ENCODE measurements around the gene AGMO.

Gene AGMO

DNA sequence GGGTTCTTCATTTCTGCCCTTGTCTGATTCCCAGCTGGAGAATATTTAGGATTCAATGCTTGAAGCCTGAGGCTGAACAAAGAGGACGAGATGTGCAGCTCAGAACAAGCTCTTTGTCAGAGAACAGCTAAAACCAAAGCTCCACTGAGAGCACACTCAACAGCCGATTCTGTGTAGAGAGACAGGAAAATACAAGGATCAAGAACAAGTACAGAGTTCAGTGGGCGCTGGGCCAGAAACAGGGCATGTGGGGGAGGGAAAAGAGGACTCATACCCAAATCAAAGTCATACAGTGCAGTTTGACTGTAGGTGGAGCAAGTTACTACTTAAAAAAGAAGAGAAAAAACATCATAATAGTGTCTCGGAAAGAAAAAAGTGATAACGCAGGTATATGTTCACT is at the start of gene AGMO:
Gene AGMO, minus strand, starts transcription at position 181 of the 400 bp plus-strand sequence.
- no peak for DNase-seq (ENCODE audit: low read depth in 2 of 2)

DNA sequence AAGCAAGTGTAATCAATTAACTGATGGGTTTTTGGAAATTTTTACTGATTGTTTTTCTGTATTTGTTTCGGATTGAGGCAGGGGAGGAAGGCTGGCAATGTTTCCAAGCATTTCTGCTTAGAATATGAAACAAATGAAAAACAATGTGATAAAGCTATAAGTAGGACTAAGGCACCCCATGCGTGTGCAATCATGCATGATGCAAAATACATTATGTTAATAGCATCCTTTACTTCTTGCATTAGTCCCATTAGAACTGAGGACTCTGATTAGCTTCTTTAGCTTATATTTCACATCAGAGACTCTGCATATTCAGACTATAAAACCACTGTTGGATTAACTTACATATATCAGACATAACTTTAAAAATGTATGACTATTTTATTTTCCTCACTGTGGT is 48.7 kb upstream of the AGMO start:
- DNase-seq (ENCODE audit: low read depth in 2 of 2): no peak

DNA sequence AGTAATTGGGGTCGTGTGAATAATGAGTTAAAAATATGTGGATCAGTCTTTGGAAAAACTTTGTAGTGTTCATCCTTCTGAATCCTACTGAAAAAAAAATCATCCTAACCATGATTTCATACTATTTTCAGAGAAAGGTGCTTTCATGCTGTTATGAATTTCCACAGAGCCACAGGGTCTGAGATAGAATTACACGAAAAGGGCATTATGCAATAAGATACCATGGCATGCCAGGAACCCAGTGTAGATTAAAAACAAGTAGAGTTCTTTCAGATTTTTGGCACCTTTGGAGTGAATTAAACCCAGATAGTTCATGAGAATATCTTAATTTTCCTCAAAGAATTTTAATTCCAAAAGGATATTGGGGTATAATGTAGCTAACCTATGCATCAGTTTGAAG is 47.5 kb upstream of the AGMO start:
- DNase-seq (ENCODE audit: low read depth in 2 of 2): no peak

DNA sequence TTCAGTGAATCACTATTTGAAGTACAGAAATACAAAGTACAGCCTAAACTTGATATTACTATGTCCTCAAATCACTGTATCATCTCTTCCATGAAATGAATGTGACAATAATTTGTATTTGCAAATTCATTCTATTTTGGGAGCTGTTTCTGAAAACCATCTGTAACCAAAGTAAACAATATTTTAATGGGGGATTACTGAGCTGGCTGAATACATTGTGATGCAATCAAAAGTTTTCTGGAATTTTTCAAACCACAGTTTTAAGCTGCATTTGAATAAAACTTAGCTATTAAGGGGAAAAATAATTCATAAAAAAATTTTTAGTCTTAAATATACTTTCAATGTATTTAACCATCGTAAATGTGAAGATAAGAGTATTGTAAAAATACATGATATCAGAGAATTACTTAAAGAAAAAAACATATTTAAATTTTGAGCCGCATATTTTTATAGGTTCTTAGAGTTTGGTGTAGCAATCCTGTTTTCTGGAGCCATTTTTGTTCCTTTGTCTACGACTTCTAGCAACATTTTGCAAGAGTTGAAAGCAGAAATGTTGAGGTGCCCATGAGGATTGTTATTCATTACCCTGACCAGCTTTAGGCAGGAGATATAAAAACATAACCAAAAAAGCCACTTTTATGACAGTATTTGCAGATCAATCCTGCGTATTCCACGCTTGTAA is 45.9 kb upstream of the AGMO start:
- DNase-seq (ENCODE audit: low read depth in 2 of 2): no peak

DNA sequence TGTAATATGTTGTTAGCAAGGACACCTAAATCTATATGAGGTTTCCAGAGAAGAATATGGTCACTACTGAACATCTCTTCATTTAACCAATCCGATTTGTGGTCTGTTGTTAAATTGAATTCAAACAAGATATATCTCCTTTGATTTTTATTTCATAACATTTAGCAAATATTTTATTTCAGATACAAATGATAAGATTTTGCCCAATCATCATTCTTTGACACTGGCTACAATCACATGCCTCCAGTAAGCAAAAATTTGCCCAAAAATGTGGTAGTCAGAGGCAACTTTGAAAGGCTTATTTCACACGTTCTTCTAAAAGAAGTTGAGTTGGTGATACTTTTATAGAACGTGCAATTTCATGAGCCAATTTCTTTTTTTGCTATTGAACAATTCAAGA is 44.7 kb upstream of the AGMO start:
- no peak for DNase-seq (ENCODE audit: low read depth in 2 of 2)

DNA sequence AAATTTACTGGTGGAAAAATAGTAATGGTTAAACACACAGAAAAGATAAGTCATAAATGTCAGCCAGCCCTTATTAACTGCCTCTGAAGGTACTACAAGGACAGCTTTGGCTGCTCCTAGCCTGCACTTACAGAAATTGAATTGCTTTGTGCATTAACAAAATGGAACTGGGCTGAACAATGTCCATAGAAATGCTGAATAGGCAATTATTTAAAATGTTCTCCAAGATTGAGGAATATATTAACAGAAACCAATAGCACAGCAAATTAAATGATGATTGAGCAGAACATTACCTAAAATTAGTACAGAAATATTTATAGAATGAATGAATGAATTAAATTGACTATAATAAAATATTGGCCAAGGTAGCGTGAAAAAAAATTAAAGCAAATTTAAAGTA is 42.4 kb upstream of the AGMO start:
- no peak for DNase-seq (ENCODE audit: low read depth in 2 of 2)

DNA sequence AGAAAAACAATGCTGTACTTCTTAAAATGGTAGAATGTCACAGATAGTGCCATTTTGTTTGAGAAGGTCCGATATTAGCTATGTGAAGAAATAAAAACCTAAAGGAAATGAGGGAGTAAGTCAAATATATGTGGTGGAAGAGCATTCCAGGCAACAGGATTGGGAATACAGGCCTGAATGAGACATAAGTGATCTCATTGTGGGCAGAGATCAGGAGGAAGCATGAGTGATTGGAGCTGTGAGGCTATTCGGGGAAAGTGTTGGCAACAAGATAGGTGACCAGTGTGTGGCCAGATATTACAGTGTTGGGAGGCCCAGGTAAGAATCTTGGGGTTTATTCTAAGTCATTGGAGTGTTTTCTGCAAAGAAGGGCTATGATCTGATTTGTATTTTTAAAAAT is 41.3 kb upstream of the AGMO start:
- no peak for DNase-seq (ENCODE audit: low read depth in 2 of 2)

DNA sequence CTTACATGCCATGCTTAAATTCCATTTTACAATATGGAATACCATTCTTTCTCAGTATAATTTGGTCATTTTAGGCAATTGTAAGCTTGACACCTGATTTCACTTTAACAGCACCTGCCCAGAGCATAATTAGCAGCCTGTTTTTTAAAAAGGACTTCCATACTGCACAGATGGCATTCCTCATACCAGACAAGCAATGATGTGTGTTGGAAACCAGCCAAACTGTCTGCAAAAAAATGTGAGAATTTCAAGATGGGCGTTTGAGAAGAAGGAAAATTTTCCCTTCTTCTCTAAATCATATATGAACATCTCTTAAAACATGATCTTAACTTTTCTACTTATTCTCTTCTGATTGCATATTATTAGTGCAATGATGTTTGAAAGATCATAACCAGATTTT is 40.4 kb upstream of the AGMO start:
- DNase-seq (ENCODE audit: low read depth in 2 of 2): no peak

DNA sequence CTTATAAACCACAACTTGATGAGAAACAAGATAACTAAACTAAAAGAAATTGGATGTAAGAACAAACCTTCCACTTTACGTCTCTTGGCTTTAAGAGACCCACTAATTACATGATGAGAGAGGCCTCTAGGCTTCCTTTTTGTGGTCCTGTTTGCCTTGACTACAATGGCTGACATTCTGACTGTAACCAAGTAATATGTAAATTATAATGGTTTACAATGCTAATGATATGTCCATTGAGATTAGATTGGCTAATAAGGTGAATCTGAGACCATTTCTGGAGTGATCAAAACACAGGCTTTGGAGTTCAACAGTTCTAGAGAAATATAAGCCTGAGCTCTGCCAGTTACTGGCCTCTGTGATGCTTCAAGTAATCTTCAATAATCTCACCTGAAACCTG is 39.4 kb upstream of the AGMO start:
- DNase-seq (ENCODE audit: low read depth in 2 of 2): no peak

DNA sequence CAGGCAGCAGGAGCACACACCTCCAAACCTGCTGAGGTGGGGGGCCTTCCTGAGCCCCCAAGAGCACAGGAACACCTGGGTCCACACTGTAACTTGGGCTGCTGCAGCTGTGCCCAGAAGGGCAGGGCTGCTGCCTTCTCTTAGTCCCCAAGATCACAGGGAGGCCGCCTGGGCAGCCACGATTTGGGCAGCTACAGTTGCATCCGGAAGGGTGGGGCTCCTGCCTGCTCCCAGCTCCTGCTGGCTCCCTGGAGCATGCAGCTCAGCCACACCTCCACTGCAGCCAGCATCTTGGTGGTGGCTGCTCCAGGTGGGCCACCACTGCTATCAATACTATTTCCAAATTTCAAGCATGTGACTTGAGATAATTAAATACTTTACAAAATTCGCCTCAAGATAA is 38.5 kb upstream of the AGMO start:
- DNase-seq (ENCODE audit: low read depth in 2 of 2): no peak

DNA sequence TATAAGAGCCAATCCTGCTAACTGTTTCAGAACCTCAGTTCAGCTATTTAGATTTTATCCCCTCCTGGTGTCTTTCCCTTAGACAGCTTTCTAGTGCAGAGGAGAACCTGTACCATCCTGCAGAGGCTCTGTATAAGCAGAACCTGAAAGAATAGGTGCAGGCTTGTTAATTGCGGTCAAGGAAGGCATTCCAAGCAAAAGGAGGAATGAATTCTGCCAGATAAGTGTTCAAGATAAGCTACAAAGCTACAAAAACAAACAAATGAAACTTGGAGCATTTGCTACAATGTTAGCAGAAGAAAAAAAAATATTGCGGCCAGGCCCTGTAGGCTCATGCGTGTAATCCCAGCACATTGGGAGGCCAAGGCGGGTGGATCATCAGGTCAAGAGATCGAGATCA is 32.6 kb upstream of the AGMO start:
- DNase-seq (ENCODE audit: low read depth in 2 of 2): no peak

DNA sequence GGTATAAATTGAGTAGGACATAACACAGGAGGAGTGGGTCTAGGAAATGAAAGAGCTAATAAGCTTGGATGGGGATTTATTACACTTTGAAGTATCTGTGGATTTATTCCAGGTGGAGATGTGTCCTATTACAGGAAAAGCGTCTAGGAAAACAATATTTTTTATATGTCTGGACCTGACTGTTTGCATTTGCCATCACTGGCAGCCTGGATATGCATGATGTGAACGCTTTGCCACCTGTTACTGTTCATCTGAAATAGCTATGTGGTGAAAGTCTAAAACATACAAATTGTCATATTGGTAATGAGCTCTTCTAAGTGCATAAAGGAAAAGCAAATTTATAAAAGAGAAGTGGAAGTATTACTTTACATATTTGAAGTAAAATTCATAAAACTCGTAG is 31.6 kb upstream of the AGMO start:
- no peak for DNase-seq (ENCODE audit: low read depth in 2 of 2)

DNA sequence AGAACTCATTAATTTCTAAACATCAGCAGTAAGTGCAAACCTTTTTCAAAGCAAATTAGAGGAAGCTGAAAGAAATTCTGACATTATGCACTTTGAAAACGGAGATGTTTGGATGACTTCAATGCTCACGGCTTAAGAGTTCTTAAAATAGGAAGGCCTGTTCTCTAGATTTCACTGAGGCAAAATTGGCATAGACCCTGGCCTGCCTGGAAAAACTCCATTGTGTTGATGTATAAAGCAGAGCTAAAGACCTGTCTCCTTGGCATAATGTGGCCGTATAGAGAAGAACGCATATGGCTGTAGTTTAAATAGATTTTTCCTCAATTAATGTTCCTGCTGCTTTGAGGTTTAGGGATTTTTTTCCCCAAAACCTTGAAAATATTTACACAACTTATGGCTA is 24.5 kb upstream of the AGMO start:
- no peak for DNase-seq (ENCODE audit: low read depth in 2 of 2)

DNA sequence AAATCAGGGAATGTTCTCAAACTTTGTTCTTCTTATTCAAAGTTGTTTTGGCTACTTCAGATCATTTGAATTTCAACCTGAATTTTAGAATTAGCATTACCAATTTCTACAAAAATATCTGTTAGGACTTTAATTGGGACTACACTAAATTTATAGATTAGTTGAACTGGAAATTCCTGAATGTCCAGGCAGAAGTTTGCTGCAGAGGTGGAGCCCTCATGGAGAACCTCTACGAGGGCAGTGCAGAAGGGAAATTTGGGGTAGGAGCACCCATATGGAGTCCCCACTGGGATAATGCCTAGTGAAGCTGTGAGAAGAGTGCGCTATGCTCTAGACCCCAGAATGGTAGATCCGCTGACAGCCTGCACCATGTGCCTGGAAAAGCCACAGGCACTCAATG is 22.8 kb upstream of the AGMO start:
- DNase-seq (ENCODE audit: low read depth in 2 of 2): no peak

DNA sequence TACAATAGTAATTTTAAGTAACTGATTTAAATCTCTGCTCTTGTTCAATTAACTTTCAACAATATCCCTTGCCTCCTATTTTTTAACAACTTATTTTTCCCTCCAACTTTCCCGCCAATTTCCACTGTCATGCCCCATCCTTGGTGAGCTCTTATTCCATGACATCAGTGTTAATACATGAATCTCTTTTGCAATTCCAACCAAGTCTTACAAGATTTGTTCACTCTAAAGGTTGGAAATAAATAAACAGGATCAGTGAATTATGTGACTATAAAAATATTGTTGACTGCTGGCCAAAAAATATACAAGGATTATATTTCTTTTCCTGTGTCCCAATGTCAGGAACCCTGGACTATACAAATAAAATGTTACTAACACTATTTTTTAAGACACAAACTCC is 21.0 kb upstream of the AGMO start:
- no peak for DNase-seq (ENCODE audit: low read depth in 2 of 2)

DNA sequence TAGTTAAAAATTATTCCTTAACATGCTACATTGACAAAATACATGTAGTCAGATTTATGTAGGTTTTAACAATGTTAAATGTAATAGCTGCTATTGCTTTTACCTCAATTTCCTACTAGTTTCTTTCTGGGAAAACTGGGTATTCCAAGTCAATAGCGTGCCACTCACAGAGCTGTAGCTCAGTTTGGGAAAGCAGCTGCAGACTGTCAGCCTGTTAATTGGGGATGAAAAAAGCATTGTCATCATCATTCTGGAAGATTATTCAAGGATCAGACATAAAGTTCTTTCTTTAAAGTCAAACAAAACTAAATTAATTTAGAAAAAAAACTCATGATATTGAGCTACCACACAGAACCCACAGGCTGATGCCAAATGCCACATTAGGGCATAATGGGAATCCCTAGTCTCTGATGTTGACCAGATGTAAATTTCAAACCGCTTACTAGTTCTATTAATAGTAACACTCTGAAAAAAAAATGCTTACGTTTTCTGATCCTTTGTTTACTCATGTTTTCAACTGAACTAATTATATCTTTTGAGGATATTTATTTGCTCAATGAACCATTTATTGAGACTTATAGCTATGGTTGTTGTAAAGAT is 19.6 kb upstream of the AGMO start:
- no peak for DNase-seq (ENCODE audit: low read depth in 2 of 2)

DNA sequence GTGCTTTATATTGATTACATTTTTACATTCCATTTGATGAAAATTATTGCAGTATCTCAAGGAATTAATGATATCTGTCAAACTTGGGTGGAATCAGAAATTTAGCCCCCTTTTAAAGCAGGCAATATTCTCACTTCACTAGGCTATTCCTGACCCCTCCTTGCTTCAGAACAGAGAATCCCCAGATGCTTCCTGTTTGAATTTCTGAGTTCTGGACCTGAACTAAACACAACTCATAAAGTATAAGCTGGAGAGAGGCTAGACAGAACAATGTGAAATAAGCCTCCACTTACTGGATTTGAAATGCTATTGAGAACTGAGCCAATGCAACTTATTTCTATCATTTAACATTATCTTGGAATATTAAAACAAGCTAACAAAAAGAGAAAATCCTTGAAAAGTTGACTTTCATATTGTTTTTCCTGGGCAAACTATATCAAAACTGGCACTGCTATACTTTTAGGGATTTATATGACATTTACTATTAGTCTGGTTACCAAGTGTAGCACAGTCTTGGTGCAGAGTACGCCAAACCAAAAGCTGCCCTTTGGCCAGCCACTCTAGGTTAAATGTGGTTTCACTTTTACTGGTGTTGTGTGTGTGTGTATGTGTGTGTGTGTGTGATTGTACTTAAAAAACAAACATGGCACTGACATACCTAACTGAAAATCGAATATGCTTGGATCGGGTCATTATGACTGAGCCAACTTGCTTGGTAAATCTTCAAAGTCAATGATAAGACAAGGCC is 19.0 kb upstream of the AGMO start:
- no peak for DNase-seq (ENCODE audit: low read depth in 2 of 2)

DNA sequence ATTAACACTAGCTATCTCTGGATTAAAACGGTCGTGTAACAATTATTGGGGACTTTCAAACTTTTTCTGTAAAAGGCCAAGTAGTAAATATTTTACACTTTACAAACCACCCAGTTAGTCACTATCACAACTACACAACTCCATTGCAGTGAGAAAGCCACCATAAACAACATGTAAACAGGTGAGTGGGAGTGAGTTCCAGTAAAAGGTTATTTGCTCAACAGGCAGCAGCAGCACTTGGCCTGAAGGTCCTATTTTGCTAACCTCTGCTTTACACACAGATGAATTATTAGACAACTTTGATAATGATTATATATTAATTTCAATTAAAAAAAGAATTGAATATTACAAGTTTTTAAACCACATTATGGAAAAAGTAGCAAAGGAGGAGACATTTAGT is 15.8 kb upstream of the AGMO start:
- DNase-seq (ENCODE audit: low read depth in 2 of 2): no peak

DNA sequence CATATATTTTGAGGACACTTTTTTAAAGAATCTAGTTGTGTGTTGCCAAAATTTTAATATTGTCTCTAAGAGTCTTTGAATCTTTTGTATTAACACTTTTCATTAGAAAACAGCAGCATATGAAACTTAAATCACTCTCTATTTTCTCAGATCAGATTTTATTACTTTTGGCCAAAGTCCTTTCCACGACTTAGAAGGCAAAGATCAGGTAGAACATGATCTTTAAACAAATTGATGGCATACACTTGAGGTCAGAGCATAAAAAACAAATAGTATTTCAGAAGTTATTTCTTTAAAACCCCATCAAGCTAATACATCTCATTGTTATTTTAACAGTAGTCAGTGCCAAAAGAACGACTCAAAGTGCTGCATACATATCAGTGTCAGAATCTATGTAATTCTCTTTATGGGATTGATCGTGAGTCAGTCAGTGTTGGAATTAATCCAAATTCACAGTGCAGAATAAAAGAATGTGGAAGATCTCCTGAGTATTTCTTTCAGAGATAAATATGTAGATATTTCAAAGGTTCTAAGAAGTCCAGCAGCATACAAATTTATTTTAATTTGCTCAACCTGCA is 9.6 kb upstream of the AGMO start:
- no peak for DNase-seq (ENCODE audit: low read depth in 2 of 2)

DNA sequence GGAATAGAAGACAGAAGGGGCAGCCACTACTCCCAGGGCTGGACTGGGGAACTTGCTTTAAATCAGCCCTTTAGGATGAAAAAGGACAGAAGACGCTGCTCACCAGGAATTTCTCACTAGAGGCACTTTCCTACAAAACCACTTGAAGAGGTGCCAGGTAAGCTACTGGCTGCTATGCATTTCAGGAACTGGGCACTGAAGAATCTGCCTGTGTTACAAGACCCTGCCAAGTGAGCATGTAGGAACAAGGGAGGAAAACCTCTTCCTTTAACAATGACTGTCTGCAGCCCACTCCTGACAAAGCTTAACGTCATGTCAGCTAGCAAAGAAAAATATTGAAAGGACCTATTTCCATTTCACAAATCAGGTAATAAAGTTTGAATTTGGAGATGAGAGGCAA is 5.8 kb upstream of the AGMO start:
- no peak for DNase-seq (ENCODE audit: low read depth in 2 of 2)

DNA sequence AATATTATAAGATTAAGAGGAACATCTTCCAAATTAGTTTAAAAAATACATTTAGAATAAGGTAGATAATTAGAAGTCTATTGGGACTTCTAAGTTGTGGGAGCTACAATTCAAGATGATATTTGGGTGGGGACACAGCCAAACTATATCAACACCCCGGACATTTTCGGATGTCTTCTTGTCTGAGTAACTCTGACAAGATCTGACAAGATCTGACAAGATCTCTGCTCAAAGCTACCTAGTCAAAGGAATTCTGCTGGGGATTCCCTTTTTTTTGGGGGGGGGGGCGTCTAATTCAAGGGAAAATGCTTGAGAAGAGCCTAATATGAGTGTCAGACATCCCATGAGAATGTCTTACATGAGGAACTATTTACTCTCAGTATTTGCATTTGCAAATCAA is 5.2 kb upstream of the AGMO start:
- DNase-seq (ENCODE audit: low read depth in 2 of 2): no peak

DNA sequence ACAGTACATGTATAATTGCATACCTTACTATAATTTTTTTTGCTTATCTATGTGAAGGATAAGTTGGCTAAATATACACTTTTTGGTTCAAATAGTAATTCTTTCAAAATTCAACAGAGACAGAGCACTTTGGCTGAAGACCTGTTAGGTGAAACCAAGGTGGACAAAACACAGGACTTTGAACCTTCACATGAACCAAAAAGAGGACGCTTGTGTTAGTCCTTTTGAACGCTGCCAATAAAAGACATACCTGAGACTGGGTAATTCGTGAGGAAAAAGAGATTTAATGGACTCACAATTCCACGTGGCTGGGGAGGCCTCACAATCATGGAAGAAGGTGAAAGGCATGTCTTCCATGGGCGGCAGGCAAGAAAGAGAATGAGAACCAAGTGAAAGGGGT is 4.7 kb upstream of the AGMO start:
- DNase-seq (ENCODE audit: low read depth in 2 of 2): no peak

DNA sequence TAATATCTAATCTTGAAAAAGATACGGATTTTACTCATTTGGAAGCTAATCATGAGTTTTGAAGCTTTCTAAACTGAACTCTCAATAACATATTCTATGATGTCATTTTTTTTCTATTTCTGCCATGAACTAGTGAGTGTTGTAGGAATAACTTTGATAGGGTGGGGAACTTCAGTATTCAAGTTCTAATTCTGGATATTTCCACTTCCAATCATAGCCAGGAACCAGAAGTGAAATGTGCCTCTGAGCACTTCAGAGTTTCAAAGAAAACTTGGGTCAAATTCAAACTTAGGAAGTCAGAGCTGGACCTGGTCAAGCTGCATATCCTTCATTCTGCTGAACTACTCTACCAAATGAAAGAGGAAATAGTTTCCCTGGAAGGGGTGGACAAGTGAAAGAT is 847 bp downstream of the AGMO start:
- DNase-seq (ENCODE audit: low read depth in 2 of 2): no peak
